ENCODE results near the gene BCL2. TPM values are rescaled to one million over a fixed set of nuclear protein-coding genes. Genes with fewer than 3 reads are reported as not detected.

Gene BCL2
- total RNA-seq, 1 experiment from 2014 or later = 1.3 TPM

DNA sequence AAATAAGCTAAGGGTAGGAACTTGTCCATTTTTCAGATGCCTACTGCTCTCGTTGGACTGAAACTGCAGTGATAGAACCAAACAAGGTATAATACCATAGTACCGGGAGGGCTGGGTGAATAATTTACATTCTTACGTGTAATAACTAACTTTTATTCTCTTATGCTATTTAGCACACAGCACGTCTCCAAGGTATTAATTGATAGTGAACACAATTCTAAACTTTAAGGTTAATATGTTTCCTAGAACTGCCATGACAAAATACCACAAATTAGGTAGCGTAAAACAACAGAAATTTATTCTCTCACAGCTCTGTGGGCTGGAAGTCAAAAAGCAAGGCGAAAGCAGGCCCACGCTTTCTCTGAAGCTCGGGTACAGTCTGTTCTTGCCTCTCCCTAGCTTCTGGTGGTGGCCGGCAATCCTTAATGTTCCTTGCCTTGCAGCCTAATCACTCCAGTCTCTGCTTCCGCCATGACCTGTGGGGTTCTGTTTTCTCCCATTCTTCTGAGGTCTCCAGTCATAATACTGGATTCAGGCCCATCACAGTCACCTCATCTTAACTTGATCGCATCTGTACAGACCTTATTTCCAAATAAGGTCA lies 5.6 kb upstream of the BCL2 start:
- H3K4ac ChIP-seq (ENCODE audit: low read depth, low read length) = no peak overlapping the region
- H4K8ac ChIP-seq (replicated peaks; ENCODE audit: insufficient read length, low read depth, low read length) = no peak overlapping the region
- Mint-ChIP-seq H3K27me3 (ENCODE audit: low read depth) (peaks cover 18% of the 10 kb centered on the region), H3K36me3 (ENCODE audit: insufficient read depth in 1 of 3, low read depth in 3 of 3) (peaks cover under 1 to 2% (median under 1%) of the 10 kb centered on the region in 3 experiments; a peak in 4 of 7 replicates), H3K27ac (no peak overlapping the region), H3K9me3 (no peaks in the 10 kb centered on the region; a peak in 1 of 5 replicates), H3K4me1 (peaks cover 6 to 18% of the 10 kb centered on the region in 2 experiments), H3K4me3 (no peak overlapping the region)
- H2BK20ac ChIP-seq (ENCODE audit: low read depth, low read length, poor library complexity, severe bottlenecking) = no peak overlapping the region
- H2AK5ac ChIP-seq (ENCODE audit: insufficient read length, low read length) = no peak overlapping the region
- no peak for DNase-seq
- H3K27me3 ChIP-seq (ENCODE audit: insufficient read depth, low read length) = peaks cover 3% of the 10 kb centered on the region; the same call in 1 of the 2 replicates
- H4K91ac ChIP-seq (ENCODE audit: insufficient read length, low read depth, low read length) = no peak overlapping the region
- no peak overlapping the region for H3T11ph ChIP-seq (ENCODE audit: low read length)
- no peak overlapping the region for H2BK15ac ChIP-seq (ENCODE audit: low read depth, low read length)
- H2BK5ac ChIP-seq (ENCODE audit: insufficient read length, low read length) = no peak overlapping the region
- H4K20me1 ChIP-seq (ENCODE audit: control insufficient read depth, insufficient read depth, insufficient read length) = no peaks in the 10 kb centered on the region
- H3K79me1 ChIP-seq (ENCODE audit: insufficient read depth, low read depth, low read length, poor library complexity, severe bottlenecking) = no peaks in the 10 kb centered on the region
- WGBS (ENCODE audit: extremely low coverage, insufficient read length, low lambda C conversion rate) = no CpG with 5 or more reads among the region's 11 CpGs
- no peak overlapping the region for H3K14ac ChIP-seq (ENCODE audit: insufficient read depth, low read length)
- no peaks in the 10 kb centered on the region for H3K79me2 ChIP-seq (ENCODE audit: insufficient read depth, low read length)
- 0 out of 2 replicates have a peak, but pooled peaks cover 2% of the 10 kb centered on the region for H3K4me1 ChIP-seq (ENCODE audit: insufficient read depth, low read length)
- no peak overlapping the region for H2AFZ ChIP-seq (ENCODE audit: low read length)
- no peak overlapping the region for H2BK12ac ChIP-seq (ENCODE audit: insufficient read length, low read depth, low read length)
- H3K27ac ChIP-seq (ENCODE audit: insufficient read length, low read depth, low read length) = no peak overlapping the region
- H2BK120ac ChIP-seq (ENCODE audit: low read depth, low read length, poor library complexity, severe bottlenecking) = no peak overlapping the region
- H3K23ac ChIP-seq (ENCODE audit: insufficient read length, low read depth, low read length) = no peak overlapping the region
- H3K18ac ChIP-seq (ENCODE audit: insufficient read length, low read depth, low read length) = no peak overlapping the region
- H3K4me2 ChIP-seq (ENCODE audit: insufficient read depth, insufficient read length, low read length) = no peak overlapping the region
- H3K56ac ChIP-seq (ENCODE audit: insufficient read length, low read depth, low read length) = no peak overlapping the region
- H3K9ac ChIP-seq (ENCODE audit: extremely low read depth, insufficient read length, low read length) = no peak overlapping the region
- TF ChIP-seq, protein P1, sequence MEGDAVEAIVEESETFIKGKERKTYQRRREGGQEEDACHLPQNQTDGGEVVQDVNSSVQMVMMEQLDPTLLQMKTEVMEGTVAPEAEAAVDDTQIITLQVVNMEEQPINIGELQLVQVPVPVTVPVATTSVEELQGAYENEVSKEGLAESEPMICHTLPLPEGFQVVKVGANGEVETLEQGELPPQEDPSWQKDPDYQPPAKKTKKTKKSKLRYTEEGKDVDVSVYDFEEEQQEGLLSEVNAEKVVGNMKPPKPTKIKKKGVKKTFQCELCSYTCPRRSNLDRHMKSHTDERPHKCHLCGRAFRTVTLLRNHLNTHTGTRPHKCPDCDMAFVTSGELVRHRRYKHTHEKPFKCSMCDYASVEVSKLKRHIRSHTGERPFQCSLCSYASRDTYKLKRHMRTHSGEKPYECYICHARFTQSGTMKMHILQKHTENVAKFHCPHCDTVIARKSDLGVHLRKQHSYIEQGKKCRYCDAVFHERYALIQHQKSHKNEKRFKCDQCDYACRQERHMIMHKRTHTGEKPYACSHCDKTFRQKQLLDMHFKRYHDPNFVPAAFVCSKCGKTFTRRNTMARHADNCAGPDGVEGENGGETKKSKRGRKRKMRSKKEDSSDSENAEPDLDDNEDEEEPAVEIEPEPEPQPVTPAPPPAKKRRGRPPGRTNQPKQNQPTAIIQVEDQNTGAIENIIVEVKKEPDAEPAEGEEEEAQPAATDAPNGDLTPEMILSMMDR (conservative IDR thresholded peaks at IDR 0.05) = no peak
- H4K5ac ChIP-seq (ENCODE audit: insufficient read length, low read depth, low read length) = no peak overlapping the region
- H3K9me3 ChIP-seq (ENCODE audit: control insufficient read depth, low read depth, low read length) = no peaks in the 10 kb centered on the region
- peaks cover 4% of the 10 kb centered on the region for H3K23me2 ChIP-seq (ENCODE audit: insufficient read length, low read depth, low read length, poor library complexity, severe bottlenecking)

Measured in H9 (cell line).